Gastrocnemius medialis (tissue), 4 donors: Measurements from ENCODE around the gene TSPAN11. TPM values are rescaled to one million over a fixed set of nuclear protein-coding genes. Genes with fewer than 3 reads are reported as not detected.
"Not testable (repeated sequence)": the region's sequence is repeated elsewhere in the genome, so short reads cannot be mapped to it uniquely, and the experiment has no call there.

Source experiments
- ATAC-seq, 2 donors: fragments of 150-250 bp; one replicate each; pipeline ENCODE4 v1.9.1; 2016
- DNase-seq, 2 donors: peaks; one replicate each; pipeline ENCODE4 v3.0.0-alpha.2; 2019
- H3K27ac ChIP-seq, 4 donors: fragments of 200-600 bp; sonication (generic); 1 replicate in 1 of 4; 2 replicates in 3 of 4; pipeline ENCODE4 v1.5.1; 2016 to 2018; ENCODE audit warnings: mild to moderate bottlenecking in 2 of 4, moderate library complexity in 1 of 4
- H3K27me3 ChIP-seq, 3 donors: fragments of 200-600 bp; sonication (generic) in 2 of 3; 1 replicate in 1 of 3; 2 replicates in 2 of 3; pipeline versions ENCODE4 v1.5.1 to v1.6.0; 2016 to 2019; ENCODE audit warnings: mild to moderate bottlenecking in 1 of 3, moderate library complexity in 1 of 3
- H3K36me3 ChIP-seq, 2 donors: fragments of 200-600 bp; sonication (generic) in 1 of 2; one replicate each; pipeline ENCODE4 v1.5.1; 2017 to 2018
- H3K4me1 ChIP-seq, 2 donors: fragments of 200-600 bp; sonication (generic) in 1 of 2; one replicate each; pipeline ENCODE4 v1.5.1; 2016 to 2017; ENCODE audit warnings: mild to moderate bottlenecking in 2 of 2
- H3K4me3 ChIP-seq, 4 donors: fragments of 200-600 bp; sonication (generic) in 3 of 4; 1 replicate in 1 of 4; 2 replicates in 3 of 4; pipeline ENCODE4 v1.5.1; 2016 to 2019; ENCODE audit warnings: mild to moderate bottlenecking in 2 of 4
- H3K9me3 ChIP-seq, 3 donors: fragments of 200-600 bp; sonication (generic) in 2 of 3; 1 replicate in 1 of 3; 2 replicates in 2 of 3; pipeline ENCODE4 v1.5.1; 2016 to 2019
- POLR2A ChIP-seq, 2 donors: fragments of 450-650 bp; IDR thresholded peaks; one replicate each; pipeline ENCODE4 v1.6.1; 2017; ENCODE audit warnings: antibody characterized with exemption in 2 of 2, mild to moderate bottlenecking in 2 of 2, moderate library complexity in 2 of 2
- in situ Hi-C, 4 donors: fragments of 200-750 bp; cut with MboI; loops; one replicate each; pipeline versions ENCODE4 v1.15.0 to v1.8.0; 2017; ENCODE audit warnings: low sequenced_read_pairs in 4 of 4
- intact Hi-C: fragments of 100-400 bp; cut with DNase I; formaldehyde crosslinking; loops from one replicate; pipeline ENCODE4 v1.15.1; 2023; ENCODE audit warnings: low total_unique reads
- total RNA-seq, 4 donors: library from RNA; depleted of rRNA; stranded (reverse); fragments of >200 nt; gene quantifications; one replicate each; pipeline versions ENCODE4 v1.1.0 to v1.2.3, GENCODE V29; 2016
- TF ChIP-seq, protein P1 (sequence below), 5 experiments: fragments of 450-650 bp in 3 of 5; fragments of 200-600 bp in 2 of 5; sonication (generic) in 2 of 5; IDR thresholded peaks in 4 of 5; conservative IDR thresholded peaks in 1 of 5; 1 replicate in 4 of 5; 2 replicates in 1 of 5; pipeline ENCODE4 v1.5.1; 2016 to 2019; ENCODE audit warnings: antibody characterized with exemption in 5 of 5, mild to moderate bottlenecking in 3 of 5, moderate library complexity in 3 of 5

TSPAN11 gene
- total RNA-seq, 4 donors from 2014 or later = 0.05 to 0.16 (median 0.07) TPM; not detected in 1

- TF ChIP-seq POLR2A (IDR thresholded peaks at IDR 0.05) = no peak
- TF ChIP-seq, protein P1, sequence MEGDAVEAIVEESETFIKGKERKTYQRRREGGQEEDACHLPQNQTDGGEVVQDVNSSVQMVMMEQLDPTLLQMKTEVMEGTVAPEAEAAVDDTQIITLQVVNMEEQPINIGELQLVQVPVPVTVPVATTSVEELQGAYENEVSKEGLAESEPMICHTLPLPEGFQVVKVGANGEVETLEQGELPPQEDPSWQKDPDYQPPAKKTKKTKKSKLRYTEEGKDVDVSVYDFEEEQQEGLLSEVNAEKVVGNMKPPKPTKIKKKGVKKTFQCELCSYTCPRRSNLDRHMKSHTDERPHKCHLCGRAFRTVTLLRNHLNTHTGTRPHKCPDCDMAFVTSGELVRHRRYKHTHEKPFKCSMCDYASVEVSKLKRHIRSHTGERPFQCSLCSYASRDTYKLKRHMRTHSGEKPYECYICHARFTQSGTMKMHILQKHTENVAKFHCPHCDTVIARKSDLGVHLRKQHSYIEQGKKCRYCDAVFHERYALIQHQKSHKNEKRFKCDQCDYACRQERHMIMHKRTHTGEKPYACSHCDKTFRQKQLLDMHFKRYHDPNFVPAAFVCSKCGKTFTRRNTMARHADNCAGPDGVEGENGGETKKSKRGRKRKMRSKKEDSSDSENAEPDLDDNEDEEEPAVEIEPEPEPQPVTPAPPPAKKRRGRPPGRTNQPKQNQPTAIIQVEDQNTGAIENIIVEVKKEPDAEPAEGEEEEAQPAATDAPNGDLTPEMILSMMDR (IDR thresholded peaks at IDR 0.05 in 4 of 5, conservative IDR thresholded peaks at IDR 0.05 in 1 of 5) = no peak
- Histone ChIP-seq H3K27ac (no peak overlapping the region), H3K4me3 (no peak overlapping the region), H3K27me3 (no peaks in the 10 kb centered on the region), H3K9me3 (no peaks in the 10 kb centered on the region), H3K4me1 (no peaks in the 10 kb centered on the region), H3K36me3 (no peaks in the 10 kb centered on the region)
- in situ Hi-C loops = no loop called here
- intact Hi-C loops = no loop called here
- ATAC-seq (no peak), DNase-seq (no peak)
Observed at GRCh38 chr12:30888241-30888640, 38.3 kb upstream of the TSPAN11 start.

- H3K4me3 ChIP-seq, ATAC-seq, H3K27ac ChIP-seq, H3K36me3 ChIP-seq, in situ Hi-C loops, DNase-seq, intact Hi-C loops, H3K4me1 ChIP-seq, H3K9me3 ChIP-seq, H3K27me3 ChIP-seq: not testable (repeated sequence)
Observed at GRCh38 chr12:30894531-30894930, 32.0 kb upstream of the TSPAN11 start.

DNA sequence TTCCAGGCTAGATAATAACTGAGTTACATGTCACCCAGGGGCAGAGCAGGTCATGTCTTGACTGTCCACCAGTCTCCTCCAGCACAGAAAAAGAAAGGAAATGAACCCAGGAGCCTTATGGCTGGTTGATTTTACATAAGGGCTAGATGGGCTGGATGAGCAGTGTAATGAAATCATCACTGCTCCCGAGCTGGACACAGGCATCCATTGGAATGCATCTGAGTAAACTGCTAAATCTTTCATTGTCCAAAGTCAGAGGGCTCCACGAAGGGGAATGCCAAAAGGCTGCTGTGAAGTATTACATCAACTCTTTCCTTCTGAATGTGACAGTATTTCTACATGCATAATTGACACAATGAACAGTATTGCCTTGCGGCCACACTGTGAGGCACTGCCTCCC is 30.1 kb upstream of the TSPAN11 start:
- no peak for DNase-seq
- H3K4me3 ChIP-seq = no peak overlapping the region
- in situ Hi-C loops = no loop called here
- no peak for ATAC-seq
- no peak for TF ChIP-seq POLR2A (IDR thresholded peaks at IDR 0.05)
- TF ChIP-seq, protein P1 (IDR thresholded peaks at IDR 0.05 in 4 of 5, conservative IDR thresholded peaks at IDR 0.05 in 1 of 5) = no peak
- H3K27ac ChIP-seq = no peak overlapping the region
- H3K27me3 ChIP-seq = no peaks in the 10 kb centered on the region
- H3K4me1 ChIP-seq = no peaks in the 10 kb centered on the region
- H3K9me3 ChIP-seq = no peaks in the 10 kb centered on the region
- intact Hi-C loops = no loop called here
- H3K36me3 ChIP-seq = no peaks in the 10 kb centered on the region

GRCh38 chr12:30898846-30899245 is 27.7 kb upstream of the TSPAN11 start:
- TF ChIP-seq, protein P1 (IDR thresholded peaks at IDR 0.05 in 4 of 5, conservative IDR thresholded peaks at IDR 0.05 in 1 of 5) = no peak
- TF ChIP-seq POLR2A (IDR thresholded peaks at IDR 0.05) = no peak
- in situ Hi-C loops = no loop called here
- ATAC-seq = no peak

GRCh38 chr12:30900351-30900750 is 26.2 kb upstream of the TSPAN11 start:
- Histone ChIP-seq H3K4me3 (no peak overlapping the region), H3K27ac (no peak overlapping the region), H3K4me1 (no peaks in the 10 kb centered on the region), H3K36me3 (no peaks in the 10 kb centered on the region), H3K27me3 (no peaks in the 10 kb centered on the region), H3K9me3 (no peaks in the 10 kb centered on the region)
- in situ Hi-C loops (no loop called here), intact Hi-C loops (no loop called here)
- TF ChIP-seq, protein P1 (IDR thresholded peaks at IDR 0.05 in 4 of 5, conservative IDR thresholded peaks at IDR 0.05 in 1 of 5) = no peak
- no peak for TF ChIP-seq POLR2A (IDR thresholded peaks at IDR 0.05)
- DNase-seq (no peak), ATAC-seq (no peak)

More at GRCh38 chr12:30898846-30899245, 27.7 kb upstream of the TSPAN11 start:
- DNase-seq = no peak
- intact Hi-C loops = no loop called here
- Histone ChIP-seq H3K27me3 (no peaks in the 10 kb centered on the region), H3K9me3 (no peaks in the 10 kb centered on the region), H3K27ac (no peak overlapping the region), H3K36me3 (no peaks in the 10 kb centered on the region), H3K4me3 (no peak overlapping the region), H3K4me1 (no peaks in the 10 kb centered on the region)
